Esophagus muscularis mucosa (tissue), 4 donors: ENCODE results near the gene DOK5.

Source experiments
- EP300 ChIP-seq: sonication (generic); formaldehyde crosslinking; IDR thresholded peaks from one replicate; pipeline ENCODE4 v1.6.1; 2017; ENCODE audit warnings: antibody characterized with exemption
- POLR2A ChIP-seq: fragments of 450-650 bp; IDR thresholded peaks from one replicate; pipeline ENCODE4 v1.6.1; 2017; ENCODE audit warnings: antibody characterized with exemption, moderate library complexity, mild to moderate bottlenecking, low read depth
- POLR2AphosphoS5 ChIP-seq, 2 donors: sonication (generic); formaldehyde crosslinking; IDR thresholded peaks; one replicate each; pipeline ENCODE4 v1.6.1; 2017; ENCODE audit warnings: antibody characterized with exemption in 2 of 2
- TF ChIP-seq, protein P1 (sequence below), 3 experiments: fragments of 200-600 bp in 2 of 3; fragments of 450-650 bp in 1 of 3; sonication (generic) in 2 of 3; IDR thresholded peaks; one replicate each; pipeline ENCODE4 v1.5.1; 2017 to 2019; ENCODE audit warnings: antibody characterized with exemption in 3 of 3, mild to moderate bottlenecking in 2 of 3, moderate library complexity in 1 of 3

DNA sequence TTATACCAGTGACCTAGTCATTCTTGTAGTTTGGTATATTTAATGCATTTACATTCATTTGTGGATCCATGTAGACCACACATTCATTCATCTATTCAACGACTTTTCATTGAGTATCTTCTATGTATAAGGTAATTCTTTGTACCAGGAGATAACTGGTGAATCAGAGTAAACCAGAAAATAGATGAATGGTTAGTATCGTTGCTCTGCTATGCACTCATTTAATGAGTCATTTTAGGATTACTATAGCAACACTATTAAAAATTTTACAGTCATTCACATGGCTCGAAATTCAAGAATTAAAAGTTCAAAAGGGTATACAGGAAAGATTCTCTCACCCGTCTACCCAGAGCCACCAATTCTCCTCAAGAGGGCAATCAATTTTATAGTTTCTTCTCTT is 26.8 kb downstream of the DOK5 start:
- TF ChIP-seq, protein P1, sequence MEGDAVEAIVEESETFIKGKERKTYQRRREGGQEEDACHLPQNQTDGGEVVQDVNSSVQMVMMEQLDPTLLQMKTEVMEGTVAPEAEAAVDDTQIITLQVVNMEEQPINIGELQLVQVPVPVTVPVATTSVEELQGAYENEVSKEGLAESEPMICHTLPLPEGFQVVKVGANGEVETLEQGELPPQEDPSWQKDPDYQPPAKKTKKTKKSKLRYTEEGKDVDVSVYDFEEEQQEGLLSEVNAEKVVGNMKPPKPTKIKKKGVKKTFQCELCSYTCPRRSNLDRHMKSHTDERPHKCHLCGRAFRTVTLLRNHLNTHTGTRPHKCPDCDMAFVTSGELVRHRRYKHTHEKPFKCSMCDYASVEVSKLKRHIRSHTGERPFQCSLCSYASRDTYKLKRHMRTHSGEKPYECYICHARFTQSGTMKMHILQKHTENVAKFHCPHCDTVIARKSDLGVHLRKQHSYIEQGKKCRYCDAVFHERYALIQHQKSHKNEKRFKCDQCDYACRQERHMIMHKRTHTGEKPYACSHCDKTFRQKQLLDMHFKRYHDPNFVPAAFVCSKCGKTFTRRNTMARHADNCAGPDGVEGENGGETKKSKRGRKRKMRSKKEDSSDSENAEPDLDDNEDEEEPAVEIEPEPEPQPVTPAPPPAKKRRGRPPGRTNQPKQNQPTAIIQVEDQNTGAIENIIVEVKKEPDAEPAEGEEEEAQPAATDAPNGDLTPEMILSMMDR (IDR thresholded peaks at IDR 0.05) = no peak
- no peak for TF ChIP-seq POLR2AphosphoS5 (IDR thresholded peaks at IDR 0.05)
- no peak for TF ChIP-seq POLR2A
- TF ChIP-seq EP300 = no peak
